ENCODE data around the gene STAT6. TPM values are rescaled to one million over a fixed set of nuclear protein-coding genes. Genes with fewer than 3 reads are reported as not detected.

STAT6 gene
- total and polyA plus RNA-seq, 10 of the 15 experiments (the other 5 are each of a cell fraction or from before 2014, with no cell fraction given), result 14.2 to 176 (median 89.6) TPM

- H3K9ac ChIP-seq (ENCODE audit: control insufficient read depth, insufficient read depth, low read length), result no peak overlapping the region; the same call in 1 of the 2 replicates
- BruUV-seq (replicated peaks), result no TSS peak
- POLR2A ChIA-PET, result interaction anchor here (0.8 to 7.6 kb wide), 4 partner anchors 13 to 403 kb away, joined by 3 to 74 read pairs (median 29); partner anchors contain the start of genes NEMP1 and STAT6
- ATAC-seq (no peak), DNase-seq (ENCODE audit: low read depth, low spot score) (no peak), FAIRE-seq (no peak)
- SMC1A ChIA-PET (ENCODE audit: uncharacterized antibody, unreplicated experiment), result interaction anchor here (1.1 to 10.4 kb wide), 6 partner anchors 14 to 94 kb away, joined by 3 to 169 read pairs (median 31); partner anchors contain the start of genes NEMP1 and STAT6
- CTCF ChIA-PET, result interaction anchor here (0.6 to 9.0 kb wide), 12 partner anchors 10 to 89 kb away, joined by 3 to 205 read pairs (median 6); partner anchors contain the start of genes NEMP1 and STAT6
- peaks cover 17 to 21% of the 10 kb centered on the region in 2 experiments for H3K36me3 ChIP-seq (ENCODE audit: control insufficient read depth in 2 of 2, insufficient read depth in 2 of 2, low read length in 1 of 2)
- intact Hi-C loops (cut with micrococcal nuclease; ENCODE audit: unreplicated experiment) (no loop called here), in situ Hi-C loops (cut with MboI) (no loop called here)
- 0 out of 2 replicates have a peak overlapping the region, but pooled peaks have one; percentile 11 for H3K27ac ChIP-seq (ENCODE audit: control insufficient read depth, insufficient read depth)
- H3K79me2 ChIP-seq (ENCODE audit: control insufficient read depth, insufficient read depth, low read length), result peaks cover 34% of the 10 kb centered on the region
- H3K4me2 ChIP-seq (ENCODE audit: control insufficient read depth, insufficient read depth), result peak overlapping the region; percentile 68
- H3K9me3 ChIP-seq (replicated peaks; ENCODE audit: control insufficient read depth, insufficient read depth, low read length), result no peaks in the 10 kb centered on the region
- 99% methylated on average over 5 of the region's 5 CpGs for WGBS (ENCODE audit: insufficient coverage, insufficient replicate concordance, low lambda C conversion rate, missing lambda C conversion rate)
- peaks cover 39% of the 10 kb centered on the region for H3K4me1 ChIP-seq (ENCODE audit: control insufficient read depth, insufficient read depth, low read length)
- no peaks in the 10 kb centered on the region for H3K27me3 ChIP-seq (replicated peaks in 1 of 2; ENCODE audit: control insufficient read depth in 2 of 2, insufficient read depth in 2 of 2, low read length in 1 of 2)
- H3K4me3 ChIP-seq, result no peak overlapping the region
- H2AFZ ChIP-seq (ENCODE audit: control insufficient read depth, low read depth, low read length), result no peak overlapping the region
- no peaks in the 10 kb centered on the region for H4K20me1 ChIP-seq (ENCODE audit: control insufficient read depth, insufficient read depth)
- RAD21 ChIA-PET (ENCODE audit: unreplicated experiment), result interaction anchor here (0.8 to 8.8 kb wide), 8 partner anchors 10 to 90 kb away, joined by 3 to 199 read pairs (median 6); partner anchors contain the start of genes NEMP1, STAT6 and TAC3
- TF ChIP-seq NFXL1 (IDR thresholded peaks at IDR 0.05; ENCODE audit: borderline replicate concordance) (no peak), ATF7 (IDR thresholded peaks at IDR 0.05; ENCODE audit: low read depth) (no peak), SRF (IDR thresholded peaks at IDR 0.05; ENCODE audit: low read depth in 2 of 2, low read length in 2 of 2) (no peak), NRF1 (conservative IDR thresholded peaks at IDR 0.05; ENCODE audit: low read depth, low read length) (no peak), EGR1 (IDR thresholded peaks at IDR 0.05; ENCODE audit: borderline replicate concordance in 1 of 2, low read depth in 2 of 2, low read length in 2 of 2) (no peak), CBX3 (IDR thresholded peaks at IDR 0.05; ENCODE audit: borderline replicate concordance, low read depth) (no peak), PAX8 (IDR thresholded peaks at IDR 0.05) (no peak), SMAD5 (IDR thresholded peaks at IDR 0.05; ENCODE audit: low read depth) (no peak), STAT1 (conservative IDR thresholded peaks at IDR 0.05) (no peak), ZNF207 (IDR thresholded peaks at IDR 0.05; ENCODE audit: borderline replicate concordance) (no peak), NR2C1 (IDR thresholded peaks at IDR 0.05) (no peak), CHD4 (IDR thresholded peaks at IDR 0.05) (no peak), KLF5 (IDR thresholded peaks at IDR 0.05; ENCODE audit: partially characterized antibody) (no peak), BCL3 (IDR thresholded peaks at IDR 0.05; ENCODE audit: borderline replicate concordance, insufficient read depth, low read depth, low read length, poor library complexity, severe bottlenecking) (no peak)
- TF ChIP-seq, protein P1, sequence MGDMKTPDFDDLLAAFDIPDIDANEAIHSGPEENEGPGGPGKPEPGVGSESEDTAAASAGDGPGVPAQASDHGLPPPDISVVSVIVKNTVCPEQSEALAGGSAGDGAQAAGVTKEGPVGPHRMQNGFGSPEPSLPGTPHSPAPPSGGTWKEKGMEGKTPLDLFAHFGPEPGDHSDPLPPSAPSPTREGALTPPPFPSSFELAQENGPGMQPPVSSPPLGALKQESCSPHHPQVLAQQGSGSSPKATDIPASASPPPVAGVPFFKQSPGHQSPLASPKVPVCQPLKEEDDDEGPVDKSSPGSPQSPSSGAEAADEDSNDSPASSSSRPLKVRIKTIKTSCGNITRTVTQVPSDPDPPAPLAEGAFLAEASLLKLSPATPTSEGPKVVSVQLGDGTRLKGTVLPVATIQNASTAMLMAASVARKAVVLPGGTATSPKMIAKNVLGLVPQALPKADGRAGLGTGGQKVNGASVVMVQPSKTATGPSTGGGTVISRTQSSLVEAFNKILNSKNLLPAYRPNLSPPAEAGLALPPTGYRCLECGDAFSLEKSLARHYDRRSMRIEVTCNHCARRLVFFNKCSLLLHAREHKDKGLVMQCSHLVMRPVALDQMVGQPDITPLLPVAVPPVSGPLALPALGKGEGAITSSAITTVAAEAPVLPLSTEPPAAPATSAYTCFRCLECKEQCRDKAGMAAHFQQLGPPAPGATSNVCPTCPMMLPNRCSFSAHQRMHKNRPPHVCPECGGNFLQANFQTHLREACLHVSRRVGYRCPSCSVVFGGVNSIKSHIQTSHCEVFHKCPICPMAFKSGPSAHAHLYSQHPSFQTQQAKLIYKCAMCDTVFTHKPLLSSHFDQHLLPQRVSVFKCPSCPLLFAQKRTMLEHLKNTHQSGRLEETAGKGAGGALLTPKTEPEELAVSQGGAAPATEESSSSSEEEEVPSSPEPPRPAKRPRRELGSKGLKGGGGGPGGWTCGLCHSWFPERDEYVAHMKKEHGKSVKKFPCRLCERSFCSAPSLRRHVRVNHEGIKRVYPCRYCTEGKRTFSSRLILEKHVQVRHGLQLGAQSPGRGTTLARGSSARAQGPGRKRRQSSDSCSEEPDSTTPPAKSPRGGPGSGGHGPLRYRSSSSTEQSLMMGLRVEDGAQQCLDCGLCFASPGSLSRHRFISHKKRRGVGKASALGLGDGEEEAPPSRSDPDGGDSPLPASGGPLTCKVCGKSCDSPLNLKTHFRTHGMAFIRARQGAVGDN (IDR thresholded peaks at IDR 0.05), result no peak
- TF ChIP-seq, protein P2, sequence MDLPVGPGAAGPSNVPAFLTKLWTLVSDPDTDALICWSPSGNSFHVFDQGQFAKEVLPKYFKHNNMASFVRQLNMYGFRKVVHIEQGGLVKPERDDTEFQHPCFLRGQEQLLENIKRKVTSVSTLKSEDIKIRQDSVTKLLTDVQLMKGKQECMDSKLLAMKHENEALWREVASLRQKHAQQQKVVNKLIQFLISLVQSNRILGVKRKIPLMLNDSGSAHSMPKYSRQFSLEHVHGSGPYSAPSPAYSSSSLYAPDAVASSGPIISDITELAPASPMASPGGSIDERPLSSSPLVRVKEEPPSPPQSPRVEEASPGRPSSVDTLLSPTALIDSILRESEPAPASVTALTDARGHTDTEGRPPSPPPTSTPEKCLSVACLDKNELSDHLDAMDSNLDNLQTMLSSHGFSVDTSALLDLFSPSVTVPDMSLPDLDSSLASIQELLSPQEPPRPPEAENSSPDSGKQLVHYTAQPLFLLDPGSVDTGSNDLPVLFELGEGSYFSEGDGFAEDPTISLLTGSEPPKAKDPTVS (IDR thresholded peaks at IDR 0.05; ENCODE audit: low read depth, low read length), result no peak
- TF ChIP-seq, protein P3, sequence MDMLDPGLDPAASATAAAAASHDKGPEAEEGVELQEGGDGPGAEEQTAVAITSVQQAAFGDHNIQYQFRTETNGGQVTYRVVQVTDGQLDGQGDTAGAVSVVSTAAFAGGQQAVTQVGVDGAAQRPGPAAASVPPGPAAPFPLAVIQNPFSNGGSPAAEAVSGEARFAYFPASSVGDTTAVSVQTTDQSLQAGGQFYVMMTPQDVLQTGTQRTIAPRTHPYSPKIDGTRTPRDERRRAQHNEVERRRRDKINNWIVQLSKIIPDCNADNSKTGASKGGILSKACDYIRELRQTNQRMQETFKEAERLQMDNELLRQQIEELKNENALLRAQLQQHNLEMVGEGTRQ (IDR thresholded peaks at IDR 0.05; ENCODE audit: borderline replicate concordance, low read depth, low read length), result no peak
These were observed 18.7 kb downstream of the STAT6 start for GRCh38 chr12:57092529-57092862.
